ENCODE results near the gene GZMB.

GZMB gene

GRCh38 chr14:24634158-24634557 lies at the start of gene GZMB:
Gene GZMB (minus strand): TSS chr14:24634190. CDS start chr14:24634160, 30 bp downstream.
- no peak for DNase-seq
- H3K4me3 ChIP-seq (ENCODE audit: low read depth, low read length), result no peak within 1 kb of the TSS
- in situ Hi-C loops (cut with HindIII; ENCODE audit: low pct_ligation_motif_present, low sequenced_read_pairs), result no loop called here

GRCh38 chr14:24681056-24681455 lies 47.1 kb upstream of the GZMB start:
- Histone ChIP-seq H3K27me3 (replicated peaks) (no peaks in the 10 kb centered on the region), H3K4me3 (ENCODE audit: low read depth, low read length) (no peak overlapping the region), H3K27ac (no peak overlapping the region), H3K36me3 (replicated peaks) (no peaks in the 10 kb centered on the region)
- in situ Hi-C loops (cut with HindIII; ENCODE audit: low pct_ligation_motif_present, low sequenced_read_pairs), result no loop called here
- TF ChIP-seq CTCF (IDR thresholded peaks at IDR 0.05; ENCODE audit: low read depth, low read length, missing control alignments), result no peak
- no peak for DNase-seq

More at GRCh38 chr14:24634158-24634557, at the start of gene GZMB:
- Histone ChIP-seq H3K36me3 (replicated peaks) (no peaks in the 10 kb centered on the region), H3K27me3 (replicated peaks) (no peaks in the 10 kb centered on the region), H3K27ac (no peak within 1 kb of the TSS)
- TF ChIP-seq CTCF (IDR thresholded peaks at IDR 0.05; ENCODE audit: low read depth, low read length, missing control alignments), result no peak

- H3K27me3 ChIP-seq (replicated peaks), result no peaks in the 10 kb centered on the region
- no peaks in the 10 kb centered on the region for H3K36me3 ChIP-seq (replicated peaks)
- in situ Hi-C loops (cut with HindIII; ENCODE audit: low pct_ligation_motif_present, low sequenced_read_pairs), result no loop called here
- no peak for TF ChIP-seq CTCF (IDR thresholded peaks at IDR 0.05; ENCODE audit: low read depth, low read length, missing control alignments)
- H3K4me3 ChIP-seq (ENCODE audit: low read depth, low read length), result no peak overlapping the region
- no peak for DNase-seq
- H3K27ac ChIP-seq, result no peak overlapping the region
These were observed 46.5 kb upstream of the GZMB start for GRCh38 chr14:24680516-24680915.

GRCh38 chr14:24679248-24679961 lies 45.4 kb upstream of the GZMB start:
- no peak for DNase-seq
- no peak for TF ChIP-seq CTCF (IDR thresholded peaks at IDR 0.05; ENCODE audit: low read depth, low read length, missing control alignments)
- in situ Hi-C loops (cut with HindIII; ENCODE audit: low pct_ligation_motif_present, low sequenced_read_pairs), result no loop called here
- Histone ChIP-seq H3K27me3 (replicated peaks) (no peaks in the 10 kb centered on the region), H3K36me3 (replicated peaks) (no peaks in the 10 kb centered on the region), H3K27ac (no peak overlapping the region), H3K4me3 (ENCODE audit: low read depth, low read length) (no peak overlapping the region)

- no peak overlapping the region for H3K27ac ChIP-seq
- peak; percentile 99 for TF ChIP-seq CTCF (IDR thresholded peaks at IDR 0.05; ENCODE audit: low read depth, low read length, missing control alignments)
- no peaks in the 10 kb centered on the region for H3K36me3 ChIP-seq (replicated peaks)
- H3K27me3 ChIP-seq (replicated peaks), result no peaks in the 10 kb centered on the region
- in situ Hi-C loops (cut with HindIII; ENCODE audit: low pct_ligation_motif_present, low sequenced_read_pairs), result no loop called here
- H3K4me3 ChIP-seq (ENCODE audit: low read depth, low read length), result no peak overlapping the region
- peak; percentile 67 for DNase-seq
These were observed 44.8 kb upstream of the GZMB start for GRCh38 chr14:24678801-24679247.

GRCh38 chr14:24677956-24678355 lies 44.0 kb upstream of the GZMB start:
- Histone ChIP-seq H3K36me3 (replicated peaks) (no peaks in the 10 kb centered on the region), H3K4me3 (ENCODE audit: low read depth, low read length) (no peak overlapping the region), H3K27ac (no peak overlapping the region), H3K27me3 (replicated peaks) (no peaks in the 10 kb centered on the region)
- no peak for DNase-seq
- TF ChIP-seq CTCF (IDR thresholded peaks at IDR 0.05; ENCODE audit: low read depth, low read length, missing control alignments), result no peak
- in situ Hi-C loops (cut with HindIII; ENCODE audit: low pct_ligation_motif_present, low sequenced_read_pairs), result no loop called here

Measured in brain microvascular endothelial cell (primary cell).